HG03196 (cell line): ENCODE measurements around the gene AKAP9.
"Not testable (repeated sequence)": the region's sequence is repeated elsewhere in the genome, so short reads cannot be mapped to it uniquely, and the experiment has no call there.

Source experiments
- ATAC-seq: cut with Tn5 transposase; IDR thresholded peaks from one replicate; pipeline ENCODE4 v1.9.1; 2021; ENCODE audit not compliant: unreplicated experiment

AKAP9 gene

GRCh38 chr7:91945476-91945875 lies 4.8 kb downstream of the AKAP9 start:
- ATAC-seq, result no peak

- ATAC-seq, result no peak
These were observed 5.9 kb downstream of the AKAP9 start for GRCh38 chr7:91946549-91946948.

GRCh38 chr7:91947948-91948347 lies 7.3 kb downstream of the AKAP9 start:
- no peak for ATAC-seq

- ATAC-seq, result peak; percentile 53
These were observed 8.8 kb downstream of the AKAP9 start for GRCh38 chr7:91949221-91950009.

GRCh38 chr7:91953618-91954017 lies 13.0 kb downstream of the AKAP9 start:
- no peak for ATAC-seq

- ATAC-seq, result not testable (repeated sequence)
These were observed 15.8 kb downstream of the AKAP9 start for GRCh38 chr7:91956464-91956863.

DNA sequence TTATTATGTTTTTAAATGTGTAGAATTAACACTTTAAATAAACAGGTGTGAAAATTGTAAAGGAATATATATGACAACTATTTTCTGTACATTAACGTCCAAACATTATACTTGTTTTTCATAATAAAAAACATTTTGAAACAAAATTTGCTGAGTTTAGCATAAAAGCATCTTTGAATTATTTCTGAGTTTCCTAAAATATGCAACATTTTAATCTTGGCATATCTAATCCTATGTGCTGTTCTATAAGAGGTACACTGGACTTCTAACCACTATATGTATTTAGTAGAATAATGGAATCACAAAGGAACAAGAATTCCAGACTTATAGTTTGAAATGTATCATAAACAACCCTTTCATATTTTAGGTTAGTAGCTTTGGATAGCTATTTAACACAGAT lies 16.6 kb downstream of the AKAP9 start:
- ATAC-seq, result no peak

DNA sequence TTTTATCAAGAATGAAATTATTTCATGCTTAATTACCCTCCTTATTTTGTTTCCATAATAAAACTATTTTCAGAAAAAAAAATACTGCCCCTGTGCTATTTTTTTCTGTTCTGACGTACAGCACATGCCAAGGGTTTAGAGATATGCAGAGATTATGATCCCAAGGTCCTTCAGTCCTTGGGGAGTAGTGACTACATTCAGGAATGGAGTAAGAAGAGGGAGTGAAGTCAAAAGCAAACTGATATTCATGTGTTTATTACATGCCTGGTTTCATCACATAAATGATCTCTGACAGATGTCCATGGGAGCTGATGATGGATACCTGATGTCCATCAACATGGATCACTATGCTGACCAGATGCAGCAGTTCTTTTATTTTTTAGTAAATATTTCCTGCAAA lies 17.2 kb downstream of the AKAP9 start:
- ATAC-seq, result no peak

- no peak for ATAC-seq
These were observed 18.4 kb downstream of the AKAP9 start for GRCh38 chr7:91959023-91959422.

GRCh38 chr7:91961816-91962215 lies 21.2 kb downstream of the AKAP9 start:
- no peak for ATAC-seq

DNA sequence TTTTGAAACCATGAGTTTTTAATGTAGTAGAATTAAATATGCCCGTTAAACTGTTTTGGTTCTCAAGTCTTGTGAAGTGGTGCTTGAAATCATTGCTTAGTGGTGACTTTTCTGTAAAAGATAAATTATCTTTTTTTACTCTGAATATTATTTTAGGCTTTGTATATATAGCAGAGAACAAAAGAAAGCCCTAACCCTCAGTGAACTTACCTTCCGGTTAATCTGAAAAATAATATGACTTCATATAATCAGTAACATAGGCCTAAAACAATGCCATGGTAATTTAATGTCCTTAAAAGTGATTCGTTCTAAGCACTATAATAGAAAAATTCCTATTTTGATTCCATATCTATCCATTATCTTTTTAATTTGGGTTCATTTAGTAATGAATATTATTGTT lies 21.8 kb downstream of the AKAP9 start:
- no peak for ATAC-seq

GRCh38 chr7:91967513-91967912 lies 26.9 kb downstream of the AKAP9 start:
- ATAC-seq, result not testable (repeated sequence)

- no peak for ATAC-seq
These were observed 33.0 kb downstream of the AKAP9 start for GRCh38 chr7:91973639-91974038.

- no peak for ATAC-seq
These were observed 33.4 kb downstream of the AKAP9 start for GRCh38 chr7:91974066-91974465.

GRCh38 chr7:91976743-91977142 lies 36.1 kb downstream of the AKAP9 start:
- no peak for ATAC-seq

GRCh38 chr7:91979590-91979989 lies 38.9 kb downstream of the AKAP9 start:
- ATAC-seq, result no peak

- ATAC-seq, result not testable (repeated sequence)
These were observed 41.7 kb downstream of the AKAP9 start for GRCh38 chr7:91982352-91982751.

GRCh38 chr7:91988213-91988612 lies 47.6 kb downstream of the AKAP9 start:
- ATAC-seq, result no peak

DNA sequence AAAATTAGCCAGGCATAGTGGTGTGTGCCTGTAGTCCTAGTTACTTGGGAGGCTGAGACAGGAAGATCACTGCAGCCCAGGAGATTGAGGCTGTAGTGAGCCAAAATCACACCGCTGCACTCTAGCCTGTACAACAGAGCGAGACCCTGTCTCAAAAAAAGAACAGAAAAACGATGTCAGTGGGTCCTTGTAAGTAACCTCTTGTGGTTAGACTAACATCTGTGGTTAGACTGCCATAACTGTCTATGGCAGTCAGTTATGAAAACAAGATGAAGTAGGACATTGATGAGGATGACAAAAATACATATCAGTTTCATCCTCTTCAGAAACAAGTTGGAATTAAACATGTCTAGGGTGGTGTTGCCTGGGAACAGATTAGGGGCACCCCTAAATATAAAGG lies 53.3 kb downstream of the AKAP9 start:
- ATAC-seq, result no peak

GRCh38 chr7:91995391-91996105 lies 54.9 kb downstream of the AKAP9 start:
- peak; percentile 81 for ATAC-seq

DNA sequence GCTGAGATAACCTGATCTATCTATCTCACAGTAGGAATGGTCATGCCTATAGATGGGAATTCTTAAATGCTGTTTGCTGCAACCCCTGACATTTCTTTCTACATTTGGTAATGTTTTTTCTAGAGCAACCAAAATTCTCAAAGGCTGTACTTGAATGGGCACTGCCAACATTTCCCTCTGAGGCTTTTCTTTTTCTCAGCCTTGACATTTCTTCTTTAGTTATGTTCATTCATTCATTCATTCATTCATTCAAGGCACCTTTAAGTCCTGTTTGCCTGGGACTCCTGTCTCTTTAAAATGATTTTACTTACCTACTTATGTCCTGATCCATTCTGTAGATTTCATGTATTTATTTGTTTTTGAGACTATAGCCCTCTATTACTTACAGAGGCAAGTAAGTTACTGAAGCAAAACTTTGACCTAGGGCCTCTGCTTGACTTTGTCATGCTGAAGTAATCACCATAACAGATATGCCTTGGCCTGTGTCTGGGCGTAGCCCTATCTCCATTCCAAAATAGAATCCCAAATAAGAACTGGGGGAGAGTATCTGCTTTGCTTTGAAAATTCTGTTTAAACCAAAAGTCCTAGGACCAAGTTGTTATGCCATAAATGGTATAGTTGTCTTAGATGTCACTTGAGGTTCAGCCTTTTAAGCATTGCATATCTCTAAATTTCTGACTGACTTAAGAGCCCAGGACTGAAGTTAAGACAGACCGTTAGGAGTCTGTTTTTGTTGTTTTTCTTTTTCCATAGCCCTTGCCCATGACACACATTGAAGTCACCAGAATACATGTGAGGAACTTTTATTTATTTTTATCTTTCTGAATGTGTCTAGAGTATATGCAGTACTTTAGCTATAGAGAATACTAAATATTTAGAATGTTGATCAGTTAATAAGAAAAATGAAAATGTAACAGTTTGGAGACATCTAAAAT lies 59.2 kb downstream of the AKAP9 start:
- no peak for ATAC-seq
